ENCODE measurements around the gene PPP1R36. TPM values are rescaled to one million over a fixed set of nuclear protein-coding genes. Genes with fewer than 3 reads are reported as not detected.
A peak's percentile ranks its signal among the peaks of the same experiment; 100 is the strongest.

The PPP1R36 gene
- total RNA-seq, 1 donor from 2014 or later: 1.2 TPM

GRCh38 chr14:64542836-64543201 lies 6.9 kb upstream of the PPP1R36 start:
- Histone ChIP-seq H3K27me3 (ENCODE audit: control insufficient read depth, insufficient read depth, low read length) (peaks cover 19% of the 10 kb centered on the region), H3K36me3 (ENCODE audit: control insufficient read depth, insufficient read depth, low read length) (no peaks in the 10 kb centered on the region), H3K4me3 (ENCODE audit: low read depth, low read length) (peak overlapping the region; percentile 50)
- no peak for TF ChIP-seq CTCF (IDR thresholded peaks at IDR 0.05; ENCODE audit: insufficient read depth, low read length, poor library complexity, severe bottlenecking)
- no peak for DNase-seq (ENCODE audit: low read depth)

DNA sequence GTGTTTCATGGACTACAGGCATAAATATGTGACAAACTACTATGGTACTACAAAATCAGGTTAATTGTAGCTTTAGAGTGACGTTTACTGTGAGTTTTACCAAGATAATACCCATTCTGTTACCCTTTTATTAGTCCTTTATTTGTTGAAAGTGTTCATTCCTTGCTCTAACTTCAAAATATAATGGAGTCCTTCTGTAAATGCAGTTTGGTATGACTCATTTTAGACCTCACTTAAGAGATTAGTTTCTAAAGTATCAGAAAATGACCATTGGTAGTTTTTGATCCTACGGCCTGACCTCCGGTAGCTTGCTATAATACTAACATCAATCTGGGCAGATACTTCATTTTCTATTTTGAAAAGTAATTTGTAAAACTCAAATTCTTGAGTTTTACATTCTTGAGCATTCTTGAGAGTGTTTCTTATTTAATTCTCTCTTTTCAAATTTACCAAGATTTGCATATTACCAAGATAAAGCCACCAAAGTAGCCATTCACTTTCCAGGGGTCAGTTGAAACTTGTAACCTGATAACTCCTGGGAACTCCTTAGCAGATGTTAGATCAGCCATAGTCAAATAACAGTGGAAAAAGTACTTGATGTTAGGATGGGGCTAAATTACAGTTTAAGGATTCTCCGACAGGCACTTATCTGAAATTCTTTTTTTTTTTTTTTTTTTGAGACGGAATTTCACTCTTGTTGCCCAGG lies 5.0 kb upstream of the PPP1R36 start:
- DNase-seq (ENCODE audit: low read depth): no peak
- H3K36me3 ChIP-seq (ENCODE audit: control insufficient read depth, insufficient read depth, low read length): no peaks in the 10 kb centered on the region
- peaks cover 19% of the 10 kb centered on the region for H3K27me3 ChIP-seq (ENCODE audit: control insufficient read depth, insufficient read depth, low read length)
- H3K4me3 ChIP-seq (ENCODE audit: low read depth, low read length): no peak overlapping the region
- TF ChIP-seq CTCF (IDR thresholded peaks at IDR 0.05; ENCODE audit: insufficient read depth, low read length, poor library complexity, severe bottlenecking): no peak

GRCh38 chr14:64549016-64549415 lies 745 bp upstream of the PPP1R36 start:
- no peaks in the 10 kb centered on the region for H3K27me3 ChIP-seq (ENCODE audit: control insufficient read depth, insufficient read depth, low read length)
- no peak for DNase-seq (ENCODE audit: low read depth)
- no peak for TF ChIP-seq CTCF (IDR thresholded peaks at IDR 0.05; ENCODE audit: insufficient read depth, low read length, poor library complexity, severe bottlenecking)
- no peak overlapping the region for H3K4me3 ChIP-seq (ENCODE audit: low read depth, low read length)
- H3K36me3 ChIP-seq (ENCODE audit: control insufficient read depth, insufficient read depth, low read length): no peaks in the 10 kb centered on the region

- H3K27me3 ChIP-seq (ENCODE audit: control insufficient read depth, insufficient read depth, low read length): no peaks in the 10 kb centered on the region
- H3K4me3 ChIP-seq (ENCODE audit: low read depth, low read length): no peak overlapping the region
- TF ChIP-seq CTCF (IDR thresholded peaks at IDR 0.05; ENCODE audit: insufficient read depth, low read length, poor library complexity, severe bottlenecking): no peak
- DNase-seq (ENCODE audit: low read depth): no peak
- H3K36me3 ChIP-seq (ENCODE audit: control insufficient read depth, insufficient read depth, low read length): no peaks in the 10 kb centered on the region
These were observed 1.0 kb downstream of the PPP1R36 start for GRCh38 chr14:64550621-64551333.

DNA sequence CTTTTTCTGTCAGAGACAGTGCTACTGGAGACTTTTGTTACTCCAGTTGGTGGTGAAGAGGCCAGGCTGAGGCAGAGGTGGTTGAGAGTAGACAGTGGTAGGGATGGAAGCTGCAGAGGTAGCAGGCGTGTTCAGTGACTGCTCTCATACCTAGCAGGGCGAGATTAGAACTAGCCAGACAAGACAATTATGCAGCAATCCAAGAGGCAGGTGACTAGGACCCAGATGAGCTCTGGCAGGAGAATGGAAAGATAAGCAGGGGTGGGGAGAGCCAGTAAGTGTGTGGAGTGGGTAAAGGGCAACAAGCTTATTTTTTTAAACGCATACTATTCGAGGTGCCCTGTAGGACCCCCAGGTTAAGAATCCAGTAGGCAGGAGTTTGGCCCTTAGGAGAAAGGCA lies 4.8 kb downstream of the PPP1R36 start:
- no peak for DNase-seq (ENCODE audit: low read depth)
- no peak for TF ChIP-seq CTCF (IDR thresholded peaks at IDR 0.05; ENCODE audit: insufficient read depth, low read length, poor library complexity, severe bottlenecking)
- H3K27me3 ChIP-seq (ENCODE audit: control insufficient read depth, insufficient read depth, low read length): no peaks in the 10 kb centered on the region

More for the DNA sequence above, 4.8 kb downstream of the PPP1R36 start:
- Histone ChIP-seq H3K36me3 (ENCODE audit: control insufficient read depth, insufficient read depth, low read length) (no peaks in the 10 kb centered on the region), H3K4me3 (ENCODE audit: low read depth, low read length) (no peak overlapping the region)
